ENCODE results near the gene SMIM28.

The SMIM28 gene

DNA sequence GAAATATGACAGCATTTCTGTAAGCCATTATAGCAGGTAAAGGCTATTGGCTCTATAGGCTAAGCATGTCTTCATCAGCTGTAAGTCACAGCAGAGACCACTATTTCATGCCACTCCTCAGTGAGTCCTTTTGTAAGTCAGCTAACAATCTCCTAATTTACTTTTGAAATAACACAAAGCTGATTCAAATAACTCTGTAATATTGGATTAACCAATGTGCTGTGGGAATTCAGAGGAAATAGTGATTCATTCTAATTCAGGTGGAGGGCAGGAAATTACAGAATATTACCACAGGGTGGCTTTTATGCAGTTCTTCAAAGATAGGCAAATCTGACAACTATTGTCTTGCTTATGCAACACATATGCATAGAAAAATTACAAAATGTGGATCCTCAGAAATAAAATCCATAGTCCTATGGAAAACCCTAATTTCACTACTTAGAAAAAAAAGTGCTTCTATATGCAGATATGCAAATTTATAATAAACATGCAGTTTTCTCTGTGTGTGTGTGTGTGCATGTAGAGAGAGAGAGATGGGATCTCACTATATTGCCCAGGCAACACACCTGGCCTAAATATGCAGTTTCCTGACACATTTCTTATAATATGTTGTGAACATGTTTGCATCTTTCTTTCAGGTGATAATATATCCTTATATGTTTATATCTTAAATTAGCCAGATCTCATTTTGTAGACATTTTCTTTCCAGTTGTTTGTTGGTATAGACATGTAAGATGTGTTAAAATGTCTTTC, 4.8 kb upstream of the SMIM28 start:
- FAIRE-seq (no peak), DNase-seq (ENCODE audit: insufficient read length, low spot score) (no peak)

DNA sequence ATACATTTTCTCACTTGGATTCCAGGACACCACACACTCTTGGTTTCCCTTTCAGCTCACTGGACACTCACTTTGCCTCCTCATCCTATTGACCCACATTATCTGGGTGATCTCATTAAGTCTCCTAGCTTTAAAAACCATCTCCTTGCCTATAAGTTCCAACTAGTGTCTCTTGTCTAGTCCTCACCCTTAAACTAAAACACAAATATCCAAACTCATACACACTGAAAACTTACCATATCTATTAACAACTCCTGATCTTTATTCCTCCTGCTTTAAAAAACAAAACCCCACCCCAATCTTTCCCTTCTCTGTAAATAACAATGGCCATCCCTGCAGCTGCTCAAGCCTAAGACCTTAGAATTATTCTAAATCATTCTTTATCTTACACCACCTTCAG, 3.5 kb upstream of the SMIM28 start:
- FAIRE-seq (no peak), DNase-seq (ENCODE audit: insufficient read length, low spot score) (no peak)

DNA sequence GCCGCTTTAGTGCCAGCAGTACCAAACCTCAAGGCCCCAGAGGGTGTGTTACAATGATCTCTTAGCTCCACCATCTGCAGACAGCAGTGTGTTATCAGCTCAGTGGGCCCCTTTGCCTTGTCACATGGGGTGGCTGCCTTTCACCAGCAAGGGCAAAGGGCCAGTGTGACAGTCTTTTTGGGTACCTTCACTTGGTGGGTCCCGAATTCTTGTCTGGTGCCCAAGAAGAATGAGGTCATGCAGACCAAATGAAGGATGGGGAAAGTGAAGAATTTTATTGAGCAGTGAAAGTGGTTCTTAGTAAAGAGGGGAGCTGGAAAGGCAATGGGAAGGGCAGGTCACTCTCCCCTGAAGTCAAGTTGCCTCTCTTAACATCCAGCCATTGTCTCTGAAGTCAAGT, 2.9 kb upstream of the SMIM28 start:
- FAIRE-seq (no peak), DNase-seq (ENCODE audit: insufficient read length, low spot score) (no peak)

DNA sequence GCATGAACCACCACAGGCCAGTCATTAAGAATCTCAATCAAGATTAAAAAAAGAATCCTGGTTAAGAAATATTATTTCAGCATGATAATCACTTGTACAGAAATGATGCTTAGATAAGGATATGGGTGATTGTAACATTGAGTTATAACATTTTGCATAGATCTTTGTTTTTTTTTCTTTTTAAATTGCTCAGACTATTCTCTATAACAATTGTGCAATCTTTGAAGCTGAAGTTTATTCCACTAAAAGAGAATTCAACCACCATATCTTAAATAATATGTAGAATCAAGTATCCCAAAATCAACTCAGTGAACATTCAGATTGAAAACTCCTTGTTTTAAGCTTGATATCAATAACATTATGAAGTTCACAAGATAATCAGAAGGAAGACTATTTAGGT, 663 bp upstream of the SMIM28 start:
- DNase-seq (ENCODE audit: insufficient read length, low spot score) (no peak), FAIRE-seq (no peak)

DNA sequence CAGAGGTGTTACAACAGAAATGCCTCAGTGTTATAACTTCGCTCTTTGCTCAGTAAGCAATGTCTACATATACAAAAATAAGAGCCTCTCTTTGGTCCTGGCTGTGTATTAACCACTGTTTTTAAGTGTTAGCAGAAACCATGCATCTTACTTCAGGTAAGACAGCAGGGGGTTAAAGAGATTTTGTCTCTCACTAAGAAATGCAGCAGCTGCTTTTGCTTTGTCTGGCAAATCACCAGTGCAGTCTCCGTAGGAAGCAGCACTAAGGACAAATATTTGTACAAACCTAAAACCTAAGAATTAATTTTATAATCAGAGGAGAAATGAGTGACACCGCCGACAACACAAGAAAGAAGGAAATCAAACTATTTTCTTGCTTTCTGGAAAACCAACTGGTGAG, 758 bp downstream of the SMIM28 start:
- DNase-seq (ENCODE audit: insufficient read length, low spot score) (no peak), FAIRE-seq (no peak)

DNA sequence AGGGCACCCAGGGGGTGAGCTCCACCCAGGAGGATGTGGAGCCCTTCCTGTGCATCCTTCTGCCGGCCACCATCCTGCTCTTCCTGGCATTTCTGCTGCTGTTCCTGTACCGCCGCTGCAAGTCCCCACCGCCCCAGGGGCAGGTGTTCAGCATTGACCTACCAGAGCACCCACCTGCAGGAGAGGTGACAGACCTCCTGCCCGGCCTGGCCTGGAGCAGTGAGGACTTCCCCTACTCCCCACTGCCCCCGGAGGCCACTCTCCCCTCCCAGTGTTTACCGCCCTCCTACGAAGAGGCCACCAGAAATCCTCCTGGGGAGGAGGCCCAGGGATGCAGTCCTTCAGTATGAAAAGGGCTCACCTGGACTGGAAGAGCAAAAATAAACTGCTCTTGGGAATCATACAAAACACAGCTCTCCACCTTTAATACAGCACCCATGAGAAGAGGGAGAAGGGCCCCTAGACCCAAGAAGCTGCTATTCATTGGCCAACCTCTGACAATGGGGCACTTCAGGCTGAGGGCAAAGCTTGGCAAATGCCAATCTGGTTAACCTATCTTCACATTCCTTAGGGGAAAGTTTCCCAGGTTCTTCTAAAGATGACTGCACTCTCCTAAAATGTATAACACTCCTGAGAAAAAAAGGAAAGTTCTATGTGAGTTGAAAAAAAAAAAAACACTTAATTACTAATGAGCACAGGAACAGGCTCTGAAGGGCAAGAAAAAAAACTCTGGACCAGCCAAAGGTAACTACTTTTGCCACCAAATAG, 5.0 kb downstream of the SMIM28 start:
- no peak for FAIRE-seq
- no peak for DNase-seq (ENCODE audit: insufficient read length, low spot score)

DNA sequence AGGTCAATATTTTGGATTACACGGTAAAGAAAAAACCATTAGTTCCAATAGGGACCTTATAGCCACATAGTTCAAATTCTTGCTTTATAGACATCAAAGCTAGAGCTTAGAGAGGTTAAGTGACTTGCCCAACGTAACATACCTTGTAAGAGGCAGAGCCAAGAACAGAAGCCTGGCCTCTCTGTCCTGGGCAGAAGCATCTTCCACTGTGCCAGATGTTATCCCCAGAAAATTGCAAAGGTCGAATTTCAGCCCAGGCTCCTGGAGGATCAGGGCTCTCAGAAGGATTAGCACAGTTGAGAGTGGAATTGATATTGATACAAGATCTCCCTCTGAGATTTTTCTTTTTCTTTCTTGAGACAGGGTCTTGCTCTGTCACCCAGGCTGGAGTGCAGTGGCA, 6.1 kb downstream of the SMIM28 start:
- no peak for FAIRE-seq
- no peak for DNase-seq (ENCODE audit: insufficient read length, low spot score)

DNA sequence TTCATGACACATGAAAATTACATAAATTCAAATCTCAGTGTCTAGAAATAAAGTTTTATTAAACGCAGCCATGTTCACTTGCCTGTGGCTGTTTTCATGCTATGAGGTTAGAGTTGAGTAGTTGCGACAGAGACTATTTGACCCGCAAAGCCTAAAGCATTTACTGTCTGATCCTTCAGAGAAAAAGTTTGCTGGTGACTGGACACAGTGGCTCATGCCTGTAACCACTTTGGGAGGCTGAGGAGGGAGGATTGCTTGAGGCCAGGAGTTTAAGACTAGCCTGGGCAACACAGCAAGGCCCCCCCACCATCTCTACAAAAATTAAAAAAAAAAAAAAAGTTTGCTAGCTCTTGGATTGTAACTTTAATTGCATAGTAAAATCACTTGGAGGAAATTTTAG, 9.2 kb downstream of the SMIM28 start:
- DNase-seq (ENCODE audit: insufficient read length, low spot score): no peak
- FAIRE-seq: no peak

DNA sequence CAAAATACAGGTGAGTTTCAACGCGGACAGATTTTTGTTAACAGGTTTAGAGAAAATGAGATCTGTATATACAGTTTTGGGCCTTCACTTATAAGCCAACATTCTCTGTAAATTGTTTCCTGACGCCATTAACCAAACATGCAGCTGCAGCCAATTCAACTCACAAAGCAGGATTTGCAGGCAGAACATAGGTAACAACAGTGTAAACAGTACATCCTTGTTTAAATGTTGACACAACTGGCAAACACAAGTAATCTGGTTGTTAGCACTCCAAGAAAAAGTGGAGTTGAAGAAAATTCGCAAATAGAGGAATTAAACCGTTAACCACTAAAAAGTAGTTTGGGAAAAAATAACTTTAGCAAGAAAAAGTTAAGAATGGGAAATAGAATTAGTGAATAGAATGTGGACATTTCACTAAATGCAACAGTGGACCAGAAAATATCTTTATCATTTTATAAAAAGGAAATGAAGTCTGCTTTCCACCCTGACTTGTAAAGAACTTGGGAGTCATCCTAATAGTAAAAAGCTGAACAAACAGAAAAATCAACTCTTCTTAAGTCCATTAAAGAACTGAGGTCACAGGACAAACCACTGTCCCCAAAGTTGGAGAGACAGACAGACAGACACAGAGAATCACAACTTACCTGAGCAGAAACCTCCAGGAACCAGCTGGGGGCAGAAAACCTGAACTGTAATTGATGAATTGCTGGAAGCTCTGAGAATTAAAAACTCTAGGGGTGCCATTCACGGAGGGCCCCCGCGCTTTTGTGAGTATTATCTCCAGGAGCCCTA, 10.1 kb downstream of the SMIM28 start:
- FAIRE-seq (no peak), DNase-seq (ENCODE audit: insufficient read length, low spot score) (no peak)

DNA sequence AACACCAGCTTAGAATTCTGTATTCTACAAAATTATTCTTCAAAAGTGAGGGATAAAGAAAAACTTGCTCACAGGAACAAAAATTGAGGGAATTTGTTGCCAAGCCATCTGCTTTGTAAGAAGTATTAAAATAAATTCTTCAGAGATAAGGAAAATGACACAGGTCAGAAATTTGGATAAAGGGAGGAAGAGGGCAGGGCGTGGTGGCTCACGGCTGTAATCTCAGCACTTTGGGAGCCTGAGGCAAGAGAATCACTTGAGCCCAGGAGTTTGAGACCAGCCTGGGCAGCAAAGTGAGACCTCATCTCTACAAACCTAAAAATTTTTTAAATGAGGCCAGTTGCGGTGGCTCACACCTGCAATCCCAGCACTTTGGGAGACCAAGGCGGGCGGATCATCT, 11.8 kb downstream of the SMIM28 start:
- DNase-seq (ENCODE audit: insufficient read length, low spot score) (no peak), FAIRE-seq (no peak)

DNA sequence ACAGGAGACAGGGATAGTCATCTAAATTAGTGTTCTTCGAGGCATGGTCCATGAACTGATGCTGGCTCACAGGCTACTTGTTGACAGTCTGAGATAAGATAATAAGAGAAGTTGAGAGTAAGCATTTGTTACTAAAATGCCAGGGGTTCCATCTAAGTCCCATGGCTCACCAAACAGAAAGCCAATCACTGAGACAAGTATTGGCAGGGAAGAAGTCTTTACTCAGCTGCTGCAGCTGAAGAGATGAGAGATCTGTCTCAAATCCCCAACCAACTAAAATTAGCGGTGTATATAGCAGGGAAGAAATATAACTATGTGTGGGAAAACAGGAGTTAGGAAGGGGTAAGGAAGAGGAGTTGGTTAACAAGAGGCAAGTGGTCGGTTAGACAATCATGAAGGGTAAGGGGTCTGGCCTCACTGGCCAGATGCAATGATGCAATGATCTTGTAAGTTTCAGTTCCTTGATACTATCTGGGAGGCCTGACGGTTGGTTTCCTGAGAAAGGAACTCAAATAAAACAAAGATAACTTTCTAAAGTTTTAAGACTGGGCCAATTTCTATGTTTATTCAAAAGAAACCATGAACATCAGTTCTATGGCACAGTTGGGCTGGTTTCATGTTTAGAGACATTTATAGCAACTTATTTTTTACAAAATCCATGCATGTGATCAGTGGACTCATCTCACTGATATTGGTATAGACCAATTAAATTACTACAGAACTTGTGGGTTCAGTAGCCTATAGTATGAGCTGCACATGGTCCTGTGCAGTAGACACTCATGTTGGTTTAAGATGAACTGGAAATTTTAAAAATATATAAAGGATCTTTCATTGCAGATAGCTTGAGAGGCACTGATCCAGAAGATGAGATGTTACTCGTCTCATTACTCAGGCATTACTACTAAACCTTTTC, 16.4 kb downstream of the SMIM28 start:
- DNase-seq (ENCODE audit: insufficient read length, low spot score): no peak
- no peak for FAIRE-seq

DNA sequence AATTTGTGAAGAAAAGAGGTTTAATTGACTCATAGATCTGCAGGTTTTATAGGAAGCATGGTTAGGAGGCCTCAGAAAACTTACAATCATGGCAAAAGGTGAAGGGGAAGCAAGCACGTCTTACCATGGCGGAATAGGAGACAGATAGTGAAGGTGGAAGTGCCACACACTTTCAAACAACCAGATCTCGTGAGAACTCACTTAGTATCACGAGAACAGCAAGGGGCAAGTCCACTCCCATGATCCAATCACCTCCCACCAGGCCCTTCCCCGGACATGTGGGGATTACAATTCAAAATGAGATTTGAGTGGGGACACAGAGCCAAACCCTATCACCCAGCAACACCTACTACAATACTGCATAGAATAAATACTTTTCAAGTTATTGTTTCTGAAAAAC, 19.0 kb downstream of the SMIM28 start:
- DNase-seq (ENCODE audit: insufficient read length, low spot score): no peak
- no peak for FAIRE-seq

DNA sequence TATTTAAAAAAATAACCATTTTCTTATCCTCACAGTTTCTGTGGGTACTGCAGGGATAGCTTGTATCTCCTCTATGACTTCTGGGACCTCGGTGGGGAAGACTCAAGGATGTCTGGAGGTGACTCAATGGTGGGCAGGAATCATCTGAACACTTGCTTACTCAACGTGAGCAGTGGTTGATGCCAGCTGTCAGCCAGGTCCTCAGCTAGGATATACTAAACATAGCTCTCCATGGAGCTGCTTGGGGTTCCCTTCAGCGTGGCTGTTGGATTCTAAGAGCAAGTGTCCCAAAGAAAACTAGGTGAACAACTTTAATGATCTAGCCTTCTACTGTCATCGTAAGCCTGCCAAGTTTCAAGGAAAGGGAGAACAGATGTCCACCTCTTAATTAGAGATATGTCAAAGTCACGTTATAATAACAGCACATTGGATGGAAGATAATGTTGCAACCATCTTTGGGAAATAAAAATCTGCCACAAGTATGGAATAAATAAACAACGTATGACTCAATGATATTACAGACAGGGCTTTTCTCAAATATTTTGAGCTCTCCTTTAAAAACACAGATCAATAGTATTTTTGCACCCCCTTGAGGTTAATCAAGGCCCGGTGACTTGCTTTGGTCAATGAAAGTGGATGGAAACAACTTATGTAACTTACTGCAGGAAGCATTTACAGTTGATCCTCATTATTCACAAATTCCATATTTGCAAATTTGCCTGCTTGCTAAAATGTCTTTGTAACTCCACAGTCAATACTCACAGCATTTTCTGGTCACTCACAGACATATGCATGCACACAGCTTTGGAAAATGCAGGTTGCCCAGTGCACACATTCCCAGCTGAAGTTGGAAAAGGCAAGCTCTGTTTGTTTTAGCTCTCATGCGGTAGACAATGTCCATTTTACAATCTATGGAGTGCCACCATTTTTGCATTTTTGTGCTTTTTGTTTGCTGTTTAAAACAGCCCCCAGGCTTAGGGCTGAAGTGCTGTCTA, 19.7 kb downstream of the SMIM28 start:
- FAIRE-seq (no peak), DNase-seq (ENCODE audit: insufficient read length, low spot score) (no peak)

DNA sequence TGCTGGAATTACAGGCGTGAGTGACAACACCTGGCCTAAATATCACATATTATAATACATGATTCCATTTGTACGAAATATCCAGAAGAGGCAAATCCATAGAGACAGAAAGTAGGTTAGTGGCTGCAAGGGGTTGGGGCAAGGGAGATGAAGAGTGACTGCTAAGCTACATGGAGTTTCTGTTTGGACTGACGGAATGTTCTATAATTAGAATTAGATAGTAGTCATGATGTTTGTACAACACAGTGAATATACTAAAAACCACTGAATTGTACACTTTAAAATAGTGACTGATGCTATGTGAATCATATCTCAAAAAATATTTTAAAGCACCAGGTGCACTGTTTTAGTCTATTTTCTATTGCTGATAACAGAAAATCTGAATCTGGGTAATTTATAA, 22.6 kb downstream of the SMIM28 start:
- FAIRE-seq: no peak
- DNase-seq (ENCODE audit: insufficient read length, low spot score): no peak

DNA sequence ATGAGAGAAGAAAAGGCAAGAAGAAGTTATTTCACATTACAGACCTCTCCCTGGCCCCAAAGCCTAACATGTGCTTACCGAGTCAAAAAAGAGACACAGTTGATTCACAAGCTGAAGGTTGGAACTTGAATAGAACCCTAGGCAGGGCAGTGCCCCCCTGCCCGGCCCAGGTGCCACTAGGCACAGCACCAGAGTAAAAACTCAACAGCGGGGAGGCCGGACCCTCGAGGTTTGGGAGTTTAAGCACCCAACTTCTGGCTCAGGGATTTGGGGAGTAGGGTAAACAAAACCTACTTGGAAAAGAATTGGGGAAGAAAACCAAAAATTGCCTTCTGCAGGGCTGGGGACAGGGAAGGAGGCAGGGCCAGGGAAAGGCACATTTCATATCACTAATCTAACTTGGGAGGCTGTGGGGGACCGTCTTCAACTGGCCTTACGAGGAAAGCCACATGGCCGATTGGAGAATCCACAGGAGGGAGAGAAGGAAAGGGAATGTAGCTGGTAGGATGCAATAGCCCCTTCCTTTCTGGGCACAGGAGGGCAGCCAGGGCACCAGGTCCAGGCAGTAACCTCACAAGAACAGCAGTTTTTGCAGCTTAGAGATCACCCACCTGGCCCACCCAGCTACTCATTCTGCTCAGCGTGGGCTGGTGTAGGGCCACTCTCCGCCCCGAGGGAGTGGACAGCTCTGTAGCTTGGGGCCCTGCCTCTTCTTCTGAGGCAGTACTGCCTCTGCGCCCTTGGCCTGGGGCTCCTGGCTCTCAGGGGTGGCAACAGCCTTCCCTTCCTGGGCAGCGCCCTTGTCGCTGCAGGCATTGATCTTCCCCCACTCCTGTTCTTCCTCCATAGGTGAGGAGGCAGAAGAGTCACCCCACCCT, 24.5 kb downstream of the SMIM28 start:
- FAIRE-seq (no peak), DNase-seq (ENCODE audit: insufficient read length, low spot score) (no peak)

DNA sequence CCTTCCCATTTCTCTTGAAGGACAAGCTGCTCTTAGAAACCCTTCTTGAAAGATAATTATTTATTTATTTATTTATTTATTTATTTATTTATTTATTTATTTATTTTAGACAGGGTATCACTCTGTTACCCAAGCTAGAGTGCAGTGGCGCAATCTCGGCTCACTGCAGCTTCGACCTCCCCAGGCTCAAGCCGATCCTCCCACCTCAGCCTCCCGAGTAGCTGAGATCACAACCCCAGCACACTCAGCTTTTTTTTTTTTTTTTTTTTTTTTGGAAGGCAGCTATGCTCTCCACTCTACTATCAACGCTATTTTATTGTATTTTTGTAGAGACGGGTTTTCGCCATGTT, 25.1 kb downstream of the SMIM28 start:
- no peak for DNase-seq (ENCODE audit: insufficient read length, low spot score)
- FAIRE-seq: no peak

DNA sequence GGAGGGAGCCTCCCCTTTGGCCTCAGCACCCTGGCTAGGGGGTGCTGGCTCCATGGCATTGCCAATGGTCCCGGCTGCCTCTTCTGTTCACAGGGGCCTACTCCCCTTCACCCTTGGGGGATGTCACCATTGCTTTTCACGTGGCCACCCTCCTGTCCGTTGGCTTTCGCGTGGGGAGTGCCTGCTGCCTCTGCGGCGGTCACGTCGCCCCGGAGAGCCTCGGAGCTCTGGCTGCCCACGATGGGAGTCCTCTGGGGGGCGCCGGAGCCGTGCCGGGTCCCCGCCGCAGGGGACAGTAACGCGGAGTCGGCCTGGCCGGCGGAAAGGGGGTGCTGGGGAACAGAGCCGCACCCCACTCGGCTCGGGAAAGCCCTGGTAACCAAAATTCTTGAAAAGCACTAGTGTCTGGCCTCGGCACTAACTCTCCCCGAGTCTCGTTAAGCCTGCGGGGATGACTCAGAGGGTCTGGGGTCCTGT, 25.7 kb downstream of the SMIM28 start:
- FAIRE-seq (no peak), DNase-seq (ENCODE audit: insufficient read length, low spot score) (no peak)
